Stimulated activated naive CD8-positive, alpha-beta T cell treated with anti-CD3 and anti-CD28 coated beads, Interleukin-15, Interleukin-2, amounts not matched to agents 100 U/mL and 50 U/mL, for 24 hours (primary cell): ENCODE measurements around the gene BOLL.
"Not testable (repeated sequence)": the region's sequence is repeated elsewhere in the genome, so short reads cannot be mapped to it uniquely, and the experiment has no call there.

Experiments used
- ATAC-seq: fragments of 150-1000 bp; cut with Tn5 transposase; one replicate; pipeline ENCODE4 v1.10.0; 2021
- DNase-seq: peaks from one replicate; pipeline ENCODE4 v3.0.0; 2021

Gene BOLL, protein sequence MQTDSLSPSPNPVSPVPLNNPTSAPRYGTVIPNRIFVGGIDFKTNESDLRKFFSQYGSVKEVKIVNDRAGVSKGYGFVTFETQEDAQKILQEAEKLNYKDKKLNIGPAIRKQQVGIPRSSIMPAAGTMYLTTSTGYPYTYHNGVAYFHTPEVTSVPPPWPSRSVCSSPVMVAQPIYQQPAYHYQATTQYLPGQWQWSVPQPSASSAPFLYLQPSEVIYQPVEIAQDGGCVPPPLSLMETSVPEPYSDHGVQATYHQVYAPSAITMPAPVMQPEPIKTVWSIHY

GRCh38 chr2:197784956-197785941 is at the start of gene BOLL:
BOLL (minus strand) TSS chr2:197785319; CDS start chr2:197781850, 3,469 bp downstream.
- ATAC-seq: peak; percentile 9
- DNase-seq: no peak

GRCh38 chr2:197834771-197835170 is 49.7 kb upstream of the BOLL start:
- DNase-seq, ATAC-seq: not testable (repeated sequence)

DNA sequence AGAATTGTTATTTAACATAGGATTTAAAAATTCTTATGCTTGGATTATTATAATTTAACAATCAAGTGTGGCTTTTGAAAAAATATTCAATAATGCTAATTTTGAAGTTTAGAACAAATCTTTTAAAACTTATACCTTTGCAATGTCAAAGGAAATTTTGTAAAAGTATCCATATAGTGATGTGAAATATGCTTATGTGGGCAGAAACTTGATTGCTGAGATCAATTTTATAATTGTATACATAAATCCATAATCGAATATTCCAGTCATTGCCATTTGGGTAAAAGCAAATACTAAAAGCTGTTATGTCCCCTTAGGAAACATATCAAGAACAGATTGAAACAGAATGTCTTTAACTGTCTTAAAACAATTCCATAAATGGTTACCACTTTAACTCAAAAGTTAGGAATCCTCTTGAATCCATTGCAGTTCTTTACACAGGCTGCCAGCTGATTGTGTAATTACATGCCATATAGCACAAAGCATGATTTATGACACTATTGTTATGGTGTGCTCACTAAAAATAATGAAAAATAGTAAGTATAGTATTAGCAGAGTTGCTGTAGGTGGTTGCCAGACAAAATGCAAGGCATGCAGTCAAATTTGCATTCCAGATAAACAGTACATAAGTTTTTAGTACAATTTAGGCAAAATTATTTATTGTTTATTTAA is 43.5 kb upstream of the BOLL start:
- ATAC-seq: no peak
- DNase-seq: no peak

GRCh38 chr2:197827618-197828017 is 42.5 kb upstream of the BOLL start:
- no peak for ATAC-seq

GRCh38 chr2:197822333-197822732 is 37.2 kb upstream of the BOLL start:
- no peak for DNase-seq
- no peak for ATAC-seq

More at GRCh38 chr2:197827618-197828017, 42.5 kb upstream of the BOLL start:
- no peak for DNase-seq

DNA sequence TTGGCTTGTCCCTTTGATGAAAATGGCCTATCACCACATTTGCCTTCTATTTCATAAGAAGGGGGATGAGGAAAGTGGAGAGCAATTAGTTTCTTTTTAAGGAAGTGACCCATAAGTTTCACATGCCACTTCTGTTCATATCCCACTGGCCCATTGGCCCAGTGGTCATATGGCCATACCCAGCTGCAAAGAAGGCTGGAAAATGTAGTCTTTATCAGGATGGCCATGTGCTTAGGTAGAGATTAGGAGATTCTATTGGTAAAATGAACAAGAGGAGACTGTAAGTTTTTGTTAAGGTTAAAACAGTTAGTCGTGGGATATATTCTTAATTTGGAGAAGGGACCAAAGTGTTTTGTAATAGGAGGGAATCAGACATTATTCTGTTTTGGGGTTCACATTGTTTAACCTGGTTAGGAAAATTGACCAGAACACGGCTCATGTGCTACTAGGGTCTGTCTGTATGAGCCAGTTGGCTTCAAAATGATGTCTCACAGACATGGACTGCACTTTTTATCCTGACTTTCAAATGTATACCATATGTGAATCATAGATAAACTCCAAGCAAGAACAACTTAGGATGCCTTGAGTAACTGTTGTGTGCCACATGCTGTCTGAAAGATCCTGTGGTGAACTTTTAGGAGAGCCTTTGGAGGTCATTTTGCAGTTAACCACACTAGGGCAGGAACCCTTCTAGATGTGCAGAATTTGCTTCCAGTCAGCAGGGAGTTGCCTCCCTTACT is 36.6 kb upstream of the BOLL start:
- ATAC-seq (no peak), DNase-seq (no peak)

- ATAC-seq: no peak
These were observed 29.4 kb upstream of the BOLL start for GRCh38 chr2:197814526-197814925.

GRCh38 chr2:197813093-197813787 is 28.1 kb upstream of the BOLL start:
- peak; percentile 83 for ATAC-seq
- no peak for DNase-seq

More at GRCh38 chr2:197814526-197814925, 29.4 kb upstream of the BOLL start:
- DNase-seq: no peak

- DNase-seq (no peak), ATAC-seq (no peak)
These were observed 25.4 kb upstream of the BOLL start for GRCh38 chr2:197810491-197810890.

DNA sequence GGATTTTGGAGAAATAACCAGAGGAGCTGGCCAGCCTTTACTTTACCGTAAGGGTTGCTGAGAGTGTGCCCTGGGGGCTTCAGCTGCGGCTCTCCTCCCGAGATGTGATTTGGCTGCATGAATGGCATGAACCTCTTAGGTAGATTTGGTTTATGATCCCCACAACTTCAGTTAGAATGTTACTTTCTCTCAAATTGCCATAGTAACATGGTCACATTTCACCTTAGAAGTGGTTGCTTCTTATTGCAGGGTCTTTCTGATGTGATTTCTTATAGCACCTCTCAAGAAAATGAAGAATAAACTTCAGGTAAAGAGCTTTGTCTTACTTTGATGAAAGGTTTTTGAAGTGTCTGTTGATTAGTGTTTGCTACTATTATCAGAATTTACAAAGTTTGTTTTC is 24.9 kb upstream of the BOLL start:
- ATAC-seq (no peak), DNase-seq (no peak)

GRCh38 chr2:197809064-197809463 is 23.9 kb upstream of the BOLL start:
- no peak for DNase-seq
- ATAC-seq: no peak

- DNase-seq (no peak), ATAC-seq (no peak)
These were observed 20.9 kb upstream of the BOLL start for GRCh38 chr2:197805715-197806633.

DNA sequence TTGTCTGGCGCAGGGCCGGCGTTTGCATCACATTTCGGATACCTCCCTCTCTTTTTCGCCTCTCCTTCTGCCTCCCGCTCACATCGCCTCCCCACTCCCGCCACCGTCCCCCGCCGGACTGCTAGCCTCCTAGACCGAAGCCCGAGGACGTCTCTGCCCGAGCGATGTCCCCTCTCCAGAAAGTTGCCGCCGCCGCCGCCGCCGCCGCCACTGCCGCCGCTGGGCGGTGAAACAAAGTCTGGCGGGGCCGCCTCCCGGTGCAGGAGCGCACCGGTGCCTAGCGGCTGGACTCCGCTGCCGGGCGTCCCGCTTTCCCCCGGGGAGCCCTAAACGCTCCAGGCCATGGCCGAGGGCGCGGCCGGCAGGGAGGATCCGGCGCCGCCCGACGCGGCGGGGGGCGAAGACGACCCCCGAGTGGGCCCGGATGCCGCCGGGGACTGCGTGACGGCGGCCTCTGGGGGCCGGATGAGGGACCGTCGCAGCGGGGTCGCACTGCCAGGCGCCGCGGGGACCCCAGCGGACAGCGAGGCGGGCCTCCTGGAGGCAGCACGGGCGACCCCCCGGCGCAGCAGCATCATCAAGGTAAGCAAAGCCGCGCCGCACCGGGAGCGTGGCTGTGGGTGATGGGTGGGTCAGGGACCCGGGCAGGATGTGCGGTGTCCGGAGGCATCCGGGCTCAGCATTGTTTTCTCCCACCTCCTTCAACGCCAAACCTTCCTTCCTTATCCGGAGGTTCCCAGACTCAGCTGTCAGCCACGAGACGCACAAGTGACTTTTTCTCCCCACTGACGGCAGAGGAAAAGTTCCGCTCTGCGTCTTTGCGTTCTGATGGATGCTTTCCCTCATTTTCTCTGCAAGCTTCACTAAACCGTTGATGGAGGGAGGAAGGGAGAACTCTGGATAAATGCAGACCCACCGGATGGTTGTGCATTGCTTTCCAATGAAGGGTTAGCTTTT is 19.9 kb upstream of the BOLL start:
- DNase-seq: peak; percentile 41
- ATAC-seq: peak; percentile 15

GRCh38 chr2:197804049-197804757 is 19.1 kb upstream of the BOLL start, which contains the start of gene PLCL1:
PLCL1 (plus strand) TSS chr2:197804593.
- ATAC-seq: peak; percentile 100

DNA sequence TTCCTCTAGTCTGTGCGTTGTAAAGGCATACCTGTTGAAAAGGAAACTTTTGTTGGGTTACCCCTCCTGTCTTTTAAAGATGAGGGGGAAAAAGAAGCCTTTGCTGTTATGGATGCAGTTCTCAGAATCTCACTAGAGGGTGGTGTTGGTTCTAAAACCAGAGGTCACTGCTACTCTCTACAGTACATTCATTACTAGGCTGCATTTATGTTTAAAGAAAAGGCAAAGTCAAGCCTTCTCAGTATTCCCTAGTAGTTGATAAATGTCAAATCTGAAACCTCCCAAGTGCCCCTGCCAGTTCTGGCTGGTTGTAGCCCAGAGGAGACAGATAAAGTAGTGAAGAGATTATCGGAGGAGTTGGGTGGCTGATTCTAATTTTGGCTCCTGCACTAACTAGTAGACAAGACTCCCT is 17.9 kb upstream of the BOLL start:
- ATAC-seq (no peak), DNase-seq (no peak)

More at GRCh38 chr2:197804049-197804757, 19.1 kb upstream of the BOLL start, which contains the start of gene PLCL1:
- peak; percentile 88 for DNase-seq

GRCh38 chr2:197801033-197801432 is 15.9 kb upstream of the BOLL start:
- no peak for DNase-seq
- no peak for ATAC-seq

DNA sequence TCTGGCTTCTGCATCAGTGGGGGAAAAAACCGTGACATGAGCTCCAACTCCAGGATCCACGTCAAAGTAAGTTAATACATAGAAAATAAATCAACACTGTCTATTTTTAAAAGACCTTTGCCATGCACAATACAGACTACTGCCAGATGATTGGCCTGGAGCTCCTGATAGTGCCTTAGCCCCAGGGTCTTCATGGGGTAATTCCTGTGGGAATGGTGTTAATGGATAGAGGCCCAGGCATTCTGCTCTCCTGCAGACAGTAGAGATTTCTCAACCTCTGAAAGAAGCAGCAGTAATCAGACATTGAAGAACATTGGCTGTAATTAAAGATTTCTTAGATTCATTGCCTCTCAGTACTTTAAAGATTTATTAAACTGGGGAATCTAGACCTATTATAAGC is 15.0 kb upstream of the BOLL start:
- DNase-seq (no peak), ATAC-seq (no peak)

- no peak for DNase-seq
- ATAC-seq: no peak
These were observed 13.9 kb upstream of the BOLL start for GRCh38 chr2:197799068-197799467.
